Prostate gland (tissue), 2 donors: ENCODE measurements around the gene TCF4. TPM values are rescaled to one million over a fixed set of nuclear protein-coding genes. Genes with fewer than 3 reads are reported as not detected.
A peak's percentile ranks its signal among the peaks of the same experiment; 100 is the strongest.

Experiments
- DNase-seq: peaks from one replicate; pipeline ENCODE4 v3.0.0-alpha.2; 2019; ENCODE audit warnings: low spot score
- H3K27ac ChIP-seq, 2 donors: fragments of 200-600 bp; sonication (generic); 2 replicates each; pipeline ENCODE4 v1.5.1; 2017 to 2019
- H3K27me3 ChIP-seq: fragments of 200-600 bp; sonication (generic); replicated peaks from 2 replicates; pipeline ENCODE4 v1.5.1; 2019; ENCODE audit not compliant: insufficient read depth
- H3K36me3 ChIP-seq, 2 donors: fragments of 200-600 bp; sonication (generic); 1 replicate in 1 of 2; 2 replicates in 1 of 2; pipeline versions ENCODE4 v1.5.1 to v1.8.1; 2017 to 2019
- H3K4me1 ChIP-seq: fragments of 200-600 bp; sonication (generic); replicated peaks from 2 replicates; pipeline ENCODE4 v1.5.1; 2019
- H3K4me3 ChIP-seq, 2 donors: fragments of 200-600 bp; sonication (generic); 2 replicates each; pipeline ENCODE4 v1.5.1; 2017 to 2019
- H3K9me3 ChIP-seq: fragments of 200-600 bp; sonication (generic); 2 replicates; pipeline ENCODE4 v1.5.1; 2017
- POLR2A ChIP-seq: fragments of 450-650 bp; IDR thresholded peaks from one replicate; pipeline ENCODE4 v1.6.1; 2016; ENCODE audit warnings: antibody characterized with exemption, mild to moderate bottlenecking
- POLR2AphosphoS5 ChIP-seq: sonication (generic); formaldehyde crosslinking; IDR thresholded peaks from one replicate; pipeline ENCODE4 v1.6.1; 2017; ENCODE audit warnings: antibody characterized with exemption
- WGBS: methylation state at CpG from one replicate; pipeline ENCODE4 v1.1.5; 2018; 5-methylcytosine and 5-hydroxymethylcytosine counted together
- intact Hi-C: fragments of 100-400 bp; cut with DNase I; formaldehyde crosslinking; loops from one replicate; pipeline ENCODE4 v1.14.2; 2022
- total RNA-seq, 2 donors: library from RNA; depleted of rRNA; stranded (reverse); fragments of >200 nt; gene quantifications; one replicate each; pipeline ENCODE4 v1.1.0, GENCODE V29; 2016
- TF ChIP-seq, protein P1 (sequence below), 4 experiments: fragments of 200-600 bp in 2 of 4; fragments of 450-650 bp in 2 of 4; sonication (generic) in 2 of 4; IDR thresholded peaks; 1 replicate in 3 of 4; 2 replicates in 1 of 4; pipeline ENCODE4 v1.5.1; 2016 to 2019; ENCODE audit warnings: antibody characterized with exemption in 4 of 4, mild to moderate bottlenecking in 2 of 4, moderate library complexity in 2 of 4

The TCF4 gene
- total RNA-seq, 2 donors from 2014 or later = 29.8 to 87.2 TPM

DNA sequence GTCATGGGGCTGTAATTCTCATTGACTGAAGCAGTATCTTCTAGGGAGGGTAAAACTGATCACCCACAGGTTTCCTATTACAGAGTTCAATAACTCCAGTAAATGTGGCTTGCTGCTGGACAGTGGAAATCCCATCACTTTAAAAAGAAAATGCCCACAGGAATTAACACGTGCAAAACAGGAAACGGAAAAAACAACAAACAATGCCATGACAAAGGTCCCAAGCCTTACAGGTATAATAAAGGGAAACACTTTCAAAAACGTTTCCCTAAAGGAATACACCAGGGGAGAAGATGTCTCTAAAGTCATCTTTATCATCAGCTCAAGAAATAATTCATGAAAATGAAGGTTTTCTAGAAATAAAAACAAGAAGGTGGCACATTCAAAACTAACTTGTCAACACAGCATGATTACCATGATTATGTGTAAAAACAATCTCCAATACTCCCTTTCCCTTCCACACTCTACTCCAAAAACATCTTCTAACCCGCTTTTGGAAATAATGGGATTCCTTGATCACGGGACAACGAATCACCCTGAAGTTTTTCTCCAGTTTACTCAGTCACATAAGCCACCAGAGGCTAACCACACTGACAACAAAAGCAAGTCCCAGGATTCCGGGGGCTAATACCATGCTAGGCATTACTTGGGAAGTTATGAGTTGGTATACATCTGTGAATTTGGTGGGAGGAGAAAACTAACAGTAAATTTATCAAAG, 167.9 kb downstream of the TCF4 start:
- intact Hi-C loops = loop anchor here (5.0 to 10.0 kb wide), 4 partner anchors 78 to 1157 kb away; no protein-coding TSS in a partner anchor
- no peaks in the 10 kb centered on the region for H3K4me1 ChIP-seq
- H3K4me3 ChIP-seq = peak overlapping the region in 1 of 2 donors; percentile 10
- DNase-seq = no peak
- no peaks in the 10 kb centered on the region for H3K36me3 ChIP-seq
- 27% methylated on average over 7 of the region's 7 CpGs for WGBS
- peak overlapping the region; percentile 30 to 50 for H3K27ac ChIP-seq
- H3K9me3 ChIP-seq = no peaks in the 10 kb centered on the region
- H3K27me3 ChIP-seq = no peaks in the 10 kb centered on the region
- TF ChIP-seq POLR2AphosphoS5 (no peak), POLR2A (no peak)
- TF ChIP-seq, protein P1, sequence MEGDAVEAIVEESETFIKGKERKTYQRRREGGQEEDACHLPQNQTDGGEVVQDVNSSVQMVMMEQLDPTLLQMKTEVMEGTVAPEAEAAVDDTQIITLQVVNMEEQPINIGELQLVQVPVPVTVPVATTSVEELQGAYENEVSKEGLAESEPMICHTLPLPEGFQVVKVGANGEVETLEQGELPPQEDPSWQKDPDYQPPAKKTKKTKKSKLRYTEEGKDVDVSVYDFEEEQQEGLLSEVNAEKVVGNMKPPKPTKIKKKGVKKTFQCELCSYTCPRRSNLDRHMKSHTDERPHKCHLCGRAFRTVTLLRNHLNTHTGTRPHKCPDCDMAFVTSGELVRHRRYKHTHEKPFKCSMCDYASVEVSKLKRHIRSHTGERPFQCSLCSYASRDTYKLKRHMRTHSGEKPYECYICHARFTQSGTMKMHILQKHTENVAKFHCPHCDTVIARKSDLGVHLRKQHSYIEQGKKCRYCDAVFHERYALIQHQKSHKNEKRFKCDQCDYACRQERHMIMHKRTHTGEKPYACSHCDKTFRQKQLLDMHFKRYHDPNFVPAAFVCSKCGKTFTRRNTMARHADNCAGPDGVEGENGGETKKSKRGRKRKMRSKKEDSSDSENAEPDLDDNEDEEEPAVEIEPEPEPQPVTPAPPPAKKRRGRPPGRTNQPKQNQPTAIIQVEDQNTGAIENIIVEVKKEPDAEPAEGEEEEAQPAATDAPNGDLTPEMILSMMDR (IDR thresholded peaks at IDR 0.05) = no peak

DNA sequence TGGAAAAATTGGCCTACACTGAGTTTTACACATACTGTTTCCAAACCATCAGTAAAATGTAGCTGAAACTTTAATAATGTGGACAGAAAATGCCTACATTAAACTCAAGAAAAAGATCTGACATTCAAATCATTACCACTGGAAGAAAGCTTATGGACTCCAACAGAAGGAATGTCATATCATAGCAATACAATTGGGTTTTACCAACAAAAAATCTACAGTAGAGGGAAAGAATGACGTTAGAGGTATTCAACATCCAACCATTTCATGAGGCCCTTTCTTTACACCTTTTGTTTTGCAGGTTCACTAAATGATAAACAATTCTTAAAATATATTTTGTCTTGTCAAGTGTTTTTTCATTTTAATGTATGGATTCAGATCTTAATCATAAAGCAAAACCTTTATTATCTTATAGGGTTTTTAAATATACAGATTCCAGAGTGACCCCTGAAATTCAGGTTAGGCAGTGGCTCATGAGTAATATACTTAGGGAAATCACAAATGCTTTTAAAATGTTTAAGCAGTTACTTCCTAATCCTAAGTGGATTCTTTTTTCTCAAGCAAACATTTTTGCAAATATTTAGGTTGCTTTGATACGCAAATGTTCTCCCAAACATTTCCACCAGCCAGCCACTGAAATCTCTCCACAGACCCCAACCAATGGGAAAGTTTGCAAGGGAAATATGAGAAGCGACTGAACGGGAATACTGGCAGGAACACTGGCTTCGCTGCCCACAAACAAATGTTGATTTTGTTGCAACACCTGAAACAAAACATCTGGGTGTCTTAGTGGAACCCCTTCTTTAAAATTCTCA, 168.7 kb downstream of the TCF4 start:
- no peaks in the 10 kb centered on the region for H3K4me1 ChIP-seq
- no peaks in the 10 kb centered on the region for H3K27me3 ChIP-seq
- no peak for DNase-seq
- whole genome bisulfite sequencing = 48% methylated on average over 5 of the region's 5 CpGs
- H3K9me3 ChIP-seq = no peaks in the 10 kb centered on the region
- TF ChIP-seq POLR2AphosphoS5 (no peak), POLR2A (no peak)
- TF ChIP-seq, protein P1 (IDR thresholded peaks at IDR 0.05) = no peak
- H3K27ac ChIP-seq = peak overlapping the region; percentile 30 to 50
- no peak overlapping the region for H3K4me3 ChIP-seq
- H3K36me3 ChIP-seq = no peaks in the 10 kb centered on the region
- intact Hi-C loops = loop anchor here (5.0 to 10.0 kb wide), 4 partner anchors 77 to 1158 kb away; no protein-coding TSS in a partner anchor

DNA sequence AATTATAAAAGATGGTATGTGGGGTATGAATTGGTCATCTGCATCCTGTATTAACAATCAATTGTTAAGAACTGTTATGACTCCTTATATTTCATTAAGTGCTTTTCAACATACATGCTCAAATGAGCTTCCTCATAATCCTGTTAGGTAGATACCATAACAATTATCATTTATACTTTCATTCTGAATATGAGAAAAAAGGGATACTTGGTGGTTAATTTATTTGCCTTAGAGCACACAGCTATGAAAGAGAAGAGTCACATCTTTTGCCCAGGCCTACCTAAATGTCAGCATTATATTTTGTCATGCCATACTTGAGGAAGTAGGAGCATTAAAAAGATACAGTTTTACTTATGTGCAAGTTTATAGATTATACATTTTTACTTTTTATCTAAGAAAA, 169.6 kb downstream of the TCF4 start:
- intact Hi-C loops = loop anchor here (5.0 to 10.0 kb wide), 4 partner anchors 76 to 1159 kb away; no protein-coding TSS in a partner anchor
- no peak for DNase-seq
- no peak overlapping the region for H3K27ac ChIP-seq
- H3K27me3 ChIP-seq = no peaks in the 10 kb centered on the region
- H3K4me3 ChIP-seq = no peak overlapping the region
- no peaks in the 10 kb centered on the region for H3K4me1 ChIP-seq
- H3K9me3 ChIP-seq = no peaks in the 10 kb centered on the region
- TF ChIP-seq POLR2A = no peak
- TF ChIP-seq, protein P1 (IDR thresholded peaks at IDR 0.05) = no peak
- TF ChIP-seq POLR2AphosphoS5 = no peak
- H3K36me3 ChIP-seq = no peaks in the 10 kb centered on the region

DNA sequence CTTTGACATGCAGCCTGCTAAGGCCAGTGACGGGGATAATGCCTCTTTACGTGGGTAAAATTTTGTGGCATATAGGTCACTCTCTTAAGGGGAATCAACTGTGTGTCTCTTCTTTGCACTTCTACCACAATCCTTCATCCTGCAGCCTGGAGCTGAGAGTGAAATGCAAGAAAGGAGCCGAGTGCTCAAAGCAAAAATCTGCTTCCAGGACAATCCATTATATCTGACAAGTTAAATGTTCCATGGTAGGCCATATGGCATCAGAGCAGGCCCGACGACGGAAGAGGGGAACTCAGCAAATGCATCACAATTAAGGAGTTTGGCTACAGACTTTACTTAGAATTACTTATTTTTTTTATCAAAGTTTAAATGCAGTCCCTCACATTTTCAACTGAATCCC, 171.2 kb downstream of the TCF4 start:
- Histone ChIP-seq H3K27me3 (no peaks in the 10 kb centered on the region), H3K27ac (no peak overlapping the region), H3K4me3 (no peak overlapping the region), H3K9me3 (no peaks in the 10 kb centered on the region), H3K4me1 (no peaks in the 10 kb centered on the region), H3K36me3 (no peaks in the 10 kb centered on the region)
- TF ChIP-seq POLR2AphosphoS5 (no peak), POLR2A (no peak)
- TF ChIP-seq, protein P1 (IDR thresholded peaks at IDR 0.05) = no peak
- DNase-seq = no peak
- 70% methylated on average over 6 of the region's 6 CpGs for WGBS
- intact Hi-C loops = loop anchor here (5.0 to 10.0 kb wide), 4 partner anchors 74 to 1161 kb away; no protein-coding TSS in a partner anchor
